Measurements from ENCODE around the gene FOSL2.
A peak's percentile ranks its signal among the peaks of the same experiment; 100 is the strongest.

FOSL2 gene

GRCh38 chr2:28382755-28383154 is 9.9 kb upstream of the FOSL2 start:
- Histone ChIP-seq H3K79me2 (ENCODE audit: insufficient read depth, low read depth) (no peaks in the 10 kb centered on the region), H3K9ac (no peak overlapping the region), H3K27me3 (ENCODE audit: insufficient read depth, low read depth) (no peaks in the 10 kb centered on the region), H3K27ac (no peak overlapping the region), H3K36me3 (ENCODE audit: insufficient read depth) (no peaks in the 10 kb centered on the region), H3K4me3 (IDR thresholded peaks at IDR 0.05; ENCODE audit: insufficient read depth, low read depth, low read length) (no peak overlapping the region), H4K20me1 (ENCODE audit: insufficient read depth) (no peaks in the 10 kb centered on the region), H2AFZ (ENCODE audit: low read depth) (no peak overlapping the region), H3K4me2 (no peak overlapping the region), H3K4me1 (ENCODE audit: low read depth, poor library complexity, severe bottlenecking) (no peaks in the 10 kb centered on the region)
- no peak for TF ChIP-seq CTCF (conservative IDR thresholded peaks at IDR 0.05; ENCODE audit: low read depth, low read length)

DNA sequence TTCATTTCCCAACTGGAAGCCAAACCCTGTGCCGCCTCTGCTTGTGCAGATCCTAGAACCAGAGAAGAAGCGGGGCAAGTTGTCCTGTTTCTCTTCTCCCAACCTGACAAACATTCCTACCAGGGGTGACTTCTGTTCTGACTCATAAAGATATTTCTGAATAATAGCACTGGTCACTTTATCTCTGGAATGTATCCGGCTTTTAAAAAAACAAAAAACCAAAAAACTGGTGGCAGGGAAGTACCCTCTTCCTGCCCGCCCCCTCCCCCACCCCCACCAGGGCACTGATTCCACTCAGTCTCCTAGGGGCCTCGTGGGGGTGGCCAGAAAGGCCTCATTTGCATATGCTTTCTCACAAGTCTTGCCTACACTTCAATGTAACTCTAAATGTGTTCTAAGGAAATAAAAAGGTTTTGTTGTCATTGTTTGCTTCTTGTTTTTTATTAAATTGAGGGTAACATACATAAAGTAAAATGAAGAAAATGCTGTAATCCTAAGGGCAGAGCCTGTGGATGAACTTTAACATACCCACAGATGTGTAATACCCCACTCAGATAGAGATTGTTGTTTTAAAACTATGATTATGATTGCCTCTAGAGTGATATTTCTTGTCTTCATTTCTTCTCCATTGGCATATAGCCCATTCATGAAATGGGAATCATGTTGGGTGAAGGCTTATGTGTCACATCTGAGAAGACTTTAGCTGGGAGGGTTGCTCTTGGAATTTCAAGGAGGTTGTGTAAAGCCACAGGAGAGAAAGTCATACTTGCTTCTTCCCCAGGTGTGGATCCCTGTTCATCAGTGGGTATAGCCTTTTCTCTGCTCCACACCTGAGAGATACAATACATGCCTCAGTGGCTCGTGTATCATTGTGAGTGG is 5.3 kb upstream of the FOSL2 start:
- Histone ChIP-seq H3K4me3 (IDR thresholded peaks at IDR 0.05; ENCODE audit: insufficient read depth, low read depth, low read length) (no peak overlapping the region), H2AFZ (ENCODE audit: low read depth) (no peak overlapping the region), H3K9ac (no peak overlapping the region), H3K27ac (no peak overlapping the region), H3K36me3 (ENCODE audit: insufficient read depth) (no peaks in the 10 kb centered on the region), H3K27me3 (ENCODE audit: insufficient read depth, low read depth) (no peaks in the 10 kb centered on the region), H4K20me1 (ENCODE audit: insufficient read depth) (no peaks in the 10 kb centered on the region), H3K79me2 (ENCODE audit: insufficient read depth, low read depth) (no peaks in the 10 kb centered on the region), H3K4me1 (ENCODE audit: low read depth, poor library complexity, severe bottlenecking) (no peaks in the 10 kb centered on the region), H3K4me2 (no peak overlapping the region)
- no peak for TF ChIP-seq CTCF (conservative IDR thresholded peaks at IDR 0.05; ENCODE audit: low read depth, low read length)

DNA sequence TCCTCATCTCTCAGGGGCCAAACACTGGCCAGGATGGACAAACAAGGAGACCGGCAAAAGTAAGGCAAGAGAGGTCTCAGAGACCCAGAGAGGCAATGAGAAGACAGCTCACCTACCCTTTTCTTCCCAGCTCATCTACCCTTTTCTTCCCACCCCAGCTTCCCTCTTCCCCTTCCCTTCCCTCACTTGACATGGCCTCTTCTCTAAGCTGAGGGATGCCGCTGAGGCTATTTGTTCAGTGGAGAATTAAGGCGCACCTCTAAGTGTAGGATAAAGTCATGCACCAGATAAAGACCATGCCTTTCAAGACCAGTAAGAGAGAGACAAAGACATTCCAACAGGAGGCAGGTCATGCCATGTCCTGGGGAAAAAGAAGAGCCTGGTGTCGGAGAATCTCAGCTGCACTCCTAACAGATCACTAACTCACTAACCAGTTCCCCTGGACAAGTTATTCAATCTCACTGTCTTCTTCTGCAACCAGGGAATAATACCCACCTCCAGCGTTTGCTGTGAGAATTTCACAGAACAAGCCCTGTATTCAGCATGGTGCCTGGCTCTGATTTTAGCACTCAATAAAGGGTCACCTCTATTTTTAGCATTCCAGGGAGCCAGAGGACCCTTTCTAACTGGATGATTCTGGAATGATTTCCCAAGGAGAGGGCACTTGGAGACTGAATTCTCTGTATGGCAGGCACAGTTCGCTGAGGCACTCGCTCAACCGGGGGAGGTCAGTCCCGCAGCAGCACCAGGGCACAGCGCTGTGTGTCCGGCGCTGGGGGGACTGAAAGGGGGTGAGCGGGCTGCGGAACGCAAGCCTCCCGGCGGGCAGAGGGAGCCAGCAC is 3.0 kb upstream of the FOSL2 start:
- Histone ChIP-seq H3K79me2 (ENCODE audit: insufficient read depth, low read depth) (no peaks in the 10 kb centered on the region), H3K9ac (peak overlapping the region; percentile 92; the same call in 1 of the 2 replicates), H2AFZ (ENCODE audit: low read depth) (peak overlapping the region; percentile 69), H3K27ac (no peak overlapping the region), H3K4me3 (IDR thresholded peaks at IDR 0.05; ENCODE audit: insufficient read depth, low read depth, low read length) (peak overlapping the region; percentile 1), H3K36me3 (ENCODE audit: insufficient read depth) (no peaks in the 10 kb centered on the region), H3K4me2 (peak overlapping the region; percentile 96), H3K27me3 (ENCODE audit: insufficient read depth, low read depth) (no peaks in the 10 kb centered on the region), H4K20me1 (ENCODE audit: insufficient read depth) (no peaks in the 10 kb centered on the region), H3K4me1 (ENCODE audit: low read depth, poor library complexity, severe bottlenecking) (no peaks in the 10 kb centered on the region)
- no peak for TF ChIP-seq CTCF (conservative IDR thresholded peaks at IDR 0.05; ENCODE audit: low read depth, low read length)

- peak overlapping the region; percentile 69 for H2AFZ ChIP-seq (ENCODE audit: low read depth)
- H3K27me3 ChIP-seq (ENCODE audit: insufficient read depth, low read depth) = no peaks in the 10 kb centered on the region
Observed at GRCh38 chr2:28390241-28390745, 2.4 kb upstream of the FOSL2 start.

More at GRCh38 chr2:28390241-28390745, 2.4 kb upstream of the FOSL2 start:
- H4K20me1 ChIP-seq (ENCODE audit: insufficient read depth) = no peaks in the 10 kb centered on the region
- no peaks in the 10 kb centered on the region for H3K4me1 ChIP-seq (ENCODE audit: low read depth, poor library complexity, severe bottlenecking)
- H3K27ac ChIP-seq = peak overlapping the region; percentile 96
- TF ChIP-seq CTCF (conservative IDR thresholded peaks at IDR 0.05; ENCODE audit: low read depth, low read length) = no peak
- no peaks in the 10 kb centered on the region for H3K36me3 ChIP-seq (ENCODE audit: insufficient read depth)
- H3K79me2 ChIP-seq (ENCODE audit: insufficient read depth, low read depth) = no peaks in the 10 kb centered on the region
- H3K9ac ChIP-seq = peak overlapping the region; percentile 92
- peak overlapping the region; percentile 96 for H3K4me2 ChIP-seq
- peak overlapping the region; percentile 1 for H3K4me3 ChIP-seq (IDR thresholded peaks at IDR 0.05; ENCODE audit: insufficient read depth, low read depth, low read length)

Measured in KMS-11 (cell line).